SU-DHL-6 (cell line): ENCODE measurements around the gene SLC52A1.

Source experiments
- H2AFZ ChIP-seq: fragments of 200-600 bp; sonication (generic); 2 replicates; pipeline ENCODE4 v1.6.1; 2014; ENCODE audit warnings: low read depth, mild to moderate bottlenecking, moderate library complexity, mixed read lengths, antibody characterized with exemption, low read length; ENCODE audit not compliant: severe bottlenecking
- H3F3A ChIP-seq: fragments of 200-600 bp; shearing (Covaris generic); 2 replicates; pipeline ENCODE4 v1.6.0; 2016; ENCODE audit warnings: antibody characterized with exemption, mild to moderate bottlenecking; ENCODE audit not compliant: insufficient read depth
- H3K27ac ChIP-seq: fragments of 200-600 bp; sonication (generic); 2 replicates; pipeline ENCODE4 v1.5.1; 2016; ENCODE audit warnings: low read depth, mild to moderate bottlenecking, low read length, moderate library complexity, mixed read lengths
- H3K27me3 ChIP-seq: fragments of 200-600 bp; sonication (generic), shearing (Covaris generic); 2 replicates; pipeline ENCODE4 v1.6.0; 2014; ENCODE audit warnings: mild to moderate bottlenecking, low read length
- H3K36me3 ChIP-seq: fragments of 200-600 bp; sonication (generic); 2 replicates; pipeline ENCODE4 v1.6.1; 2014; ENCODE audit warnings: mild to moderate bottlenecking, low read length, mixed read lengths
- H3K4me2 ChIP-seq: fragments of 300-600, 200-600 bp; shearing (Covaris generic), sonication (generic); 2 replicates; pipeline ENCODE4 v1.6.0; 2014; ENCODE audit warnings: low read length, low read depth, mild to moderate bottlenecking; ENCODE audit not compliant: poor library complexity, severe bottlenecking
- H3K4me3 ChIP-seq: fragments of 200-600 bp; sonication (generic); 2 replicates; pipeline ENCODE4 v1.5.1; 2014; ENCODE audit warnings: antibody characterized with exemption, low read length, mild to moderate bottlenecking, mixed read lengths; ENCODE audit not compliant: insufficient read depth, poor library complexity, severe bottlenecking
- H3K79me2 ChIP-seq: fragments of 200-600 bp; sonication (generic); 2 replicates; pipeline ENCODE4 v1.6.1; 2014; ENCODE audit warnings: mild to moderate bottlenecking, low read length, moderate library complexity; ENCODE audit not compliant: insufficient read depth
- H3K9ac ChIP-seq: fragments of 200-600 bp; sonication (generic); 2 replicates; pipeline ENCODE4 v1.7.0; 2014; ENCODE audit warnings: mild to moderate bottlenecking, low read length
- H3K9me2 ChIP-seq: fragments of 200-600 bp; sonication (generic); replicated peaks from 2 replicates; pipeline ENCODE4 v1.6.1; 2014; ENCODE audit warnings: low read length; ENCODE audit not compliant: insufficient read depth
- H3K9me3 ChIP-seq: fragments of 200-600 bp; sonication (generic); 2 replicates; pipeline ENCODE4 v1.6.1; 2014; ENCODE audit warnings: low read length, mixed read lengths; ENCODE audit not compliant: insufficient read depth
- H4K20me1 ChIP-seq: fragments of 200-600 bp; sonication (generic); 2 replicates; pipeline ENCODE4 v1.6.1; 2014; ENCODE audit warnings: low read depth, mild to moderate bottlenecking, antibody characterized with exemption, low read length, moderate library complexity, mixed read lengths
- EZH2phosphoT487 ChIP-seq: fragments of 200-600 bp; sonication (generic), shearing (Covaris generic); conservative IDR thresholded peaks from 2 replicates; pipeline ENCODE4 v1.6.1; 2018; ENCODE audit warnings: mild to moderate bottlenecking, antibody characterized with exemption, low read length, moderate library complexity, mixed read lengths
- TF ChIP-seq, protein P1 (sequence below): fragments of 200-600 bp; sonication (generic); IDR thresholded peaks from one replicate; pipeline ENCODE4 v1.5.1; 2017; ENCODE audit warnings: antibody characterized with exemption, mild to moderate bottlenecking, low read length, moderate library complexity; ENCODE audit not compliant: insufficient read depth, poor library complexity, severe bottlenecking

Gene SLC52A1

DNA sequence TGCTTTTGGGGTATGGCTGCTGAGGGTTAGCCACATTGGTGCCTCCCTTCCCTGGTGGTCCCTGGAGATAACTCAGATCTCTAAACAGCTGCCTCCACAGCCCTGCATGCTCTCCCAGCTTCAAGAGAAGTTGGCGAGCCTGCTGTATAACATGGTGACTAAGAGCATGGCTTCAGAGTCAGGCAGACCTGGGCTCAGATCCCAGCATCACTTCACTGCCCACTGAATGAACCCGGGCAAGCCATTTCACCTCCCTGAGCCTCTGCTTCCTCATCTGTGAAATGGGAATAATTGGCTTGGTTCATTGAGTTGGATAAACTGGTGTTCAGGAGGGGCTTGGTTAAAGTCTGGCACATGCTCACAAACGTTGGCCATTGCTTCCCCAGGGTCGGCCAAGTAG lies 20.9 kb downstream of the SLC52A1 start:
- Histone ChIP-seq H3K27me3 (no peaks in the 10 kb centered on the region), H3F3A (no peaks in the 10 kb centered on the region), H3K27ac (no peak overlapping the region), H3K36me3 (no peaks in the 10 kb centered on the region), H3K79me2 (no peaks in the 10 kb centered on the region), H4K20me1 (no peaks in the 10 kb centered on the region), H2AFZ (no peak overlapping the region), H3K9ac (no peak overlapping the region), H3K9me3 (no peaks in the 10 kb centered on the region), H3K4me2 (no peak overlapping the region), H3K9me2 (no peaks in the 10 kb centered on the region), H3K4me3 (no peak overlapping the region)
- TF ChIP-seq, protein P1, sequence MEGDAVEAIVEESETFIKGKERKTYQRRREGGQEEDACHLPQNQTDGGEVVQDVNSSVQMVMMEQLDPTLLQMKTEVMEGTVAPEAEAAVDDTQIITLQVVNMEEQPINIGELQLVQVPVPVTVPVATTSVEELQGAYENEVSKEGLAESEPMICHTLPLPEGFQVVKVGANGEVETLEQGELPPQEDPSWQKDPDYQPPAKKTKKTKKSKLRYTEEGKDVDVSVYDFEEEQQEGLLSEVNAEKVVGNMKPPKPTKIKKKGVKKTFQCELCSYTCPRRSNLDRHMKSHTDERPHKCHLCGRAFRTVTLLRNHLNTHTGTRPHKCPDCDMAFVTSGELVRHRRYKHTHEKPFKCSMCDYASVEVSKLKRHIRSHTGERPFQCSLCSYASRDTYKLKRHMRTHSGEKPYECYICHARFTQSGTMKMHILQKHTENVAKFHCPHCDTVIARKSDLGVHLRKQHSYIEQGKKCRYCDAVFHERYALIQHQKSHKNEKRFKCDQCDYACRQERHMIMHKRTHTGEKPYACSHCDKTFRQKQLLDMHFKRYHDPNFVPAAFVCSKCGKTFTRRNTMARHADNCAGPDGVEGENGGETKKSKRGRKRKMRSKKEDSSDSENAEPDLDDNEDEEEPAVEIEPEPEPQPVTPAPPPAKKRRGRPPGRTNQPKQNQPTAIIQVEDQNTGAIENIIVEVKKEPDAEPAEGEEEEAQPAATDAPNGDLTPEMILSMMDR, result no peak
- no peak for TF ChIP-seq EZH2phosphoT487

- Histone ChIP-seq H3K4me3 (no peak overlapping the region), H3K9me2 (no peaks in the 10 kb centered on the region), H3K27ac (no peak overlapping the region), H3K36me3 (no peaks in the 10 kb centered on the region), H3K9me3 (no peaks in the 10 kb centered on the region), H3K4me2 (no peak overlapping the region), H4K20me1 (no peaks in the 10 kb centered on the region), H3F3A (no peaks in the 10 kb centered on the region), H3K79me2 (no peaks in the 10 kb centered on the region), H3K27me3 (no peaks in the 10 kb centered on the region), H3K9ac (no peak overlapping the region), H2AFZ (no peak overlapping the region)
- TF ChIP-seq EZH2phosphoT487, result no peak
- TF ChIP-seq, protein P1, result no peak
Observed at GRCh38 chr17:5011928-5012327, 23.3 kb downstream of the SLC52A1 start.

- H3K27ac ChIP-seq, result no peak overlapping the region
- H3K4me2 ChIP-seq, result no peak overlapping the region
- no peaks in the 10 kb centered on the region for H4K20me1 ChIP-seq
- no peaks in the 10 kb centered on the region for H3K79me2 ChIP-seq
- no peaks in the 10 kb centered on the region for H3F3A ChIP-seq
- no peak overlapping the region for H3K4me3 ChIP-seq
- TF ChIP-seq EZH2phosphoT487, result no peak
- TF ChIP-seq, protein P1, result no peak
- no peak overlapping the region for H2AFZ ChIP-seq
- no peaks in the 10 kb centered on the region for H3K9me3 ChIP-seq
- no peaks in the 10 kb centered on the region for H3K9me2 ChIP-seq
- no peak overlapping the region for H3K9ac ChIP-seq
- no peaks in the 10 kb centered on the region for H3K36me3 ChIP-seq
- H3K27me3 ChIP-seq, result no peaks in the 10 kb centered on the region
Observed at GRCh38 chr17:5003214-5003867, 31.9 kb downstream of the SLC52A1 start.
